Osteocyte (in vitro differentiated cells): ENCODE measurements around the gene RAB35. TPM values are rescaled to one million over a fixed set of nuclear protein-coding genes. Genes with fewer than 3 reads are reported as not detected.

Experiments used
- DNase-seq: peaks from one replicate; pipeline ENCODE4 v3.0.0; 2021; ENCODE audit warnings: mixed read lengths; ENCODE audit not compliant: unreplicated experiment; ENCODE audit errors: extremely low spot score
- H3K27ac Mint-ChIP-seq: one replicate; pipeline ENCODE4 v1.8.0; 2021; ENCODE audit warnings: mild to moderate bottlenecking, mixed read lengths; ENCODE audit not compliant: unreplicated experiment
- H3K27me3 Mint-ChIP-seq: one replicate; pipeline ENCODE4 v1.8.0; 2021; ENCODE audit warnings: mixed read lengths; ENCODE audit not compliant: unreplicated experiment
- H3K36me3 Mint-ChIP-seq: one replicate; pipeline ENCODE4 v1.8.0; 2021; ENCODE audit warnings: mixed read lengths; ENCODE audit not compliant: unreplicated experiment
- H3K4me1 Mint-ChIP-seq: one replicate; pipeline ENCODE4 v1.8.0; 2021; ENCODE audit warnings: mixed read lengths; ENCODE audit not compliant: unreplicated experiment
- H3K4me3 Mint-ChIP-seq: one replicate; pipeline ENCODE4 v1.8.0; 2021; ENCODE audit warnings: mild to moderate bottlenecking, moderate library complexity, mixed read lengths; ENCODE audit not compliant: unreplicated experiment
- H3K9me3 Mint-ChIP-seq: one replicate; pipeline ENCODE4 v1.8.0; 2021; ENCODE audit warnings: mixed read lengths; ENCODE audit not compliant: unreplicated experiment
- CTCF ChIP-seq: fragments of 200-600 bp; sonication (generic); IDR thresholded peaks from 2 replicates; pipeline ENCODE4 v1.5.0; 2021; ENCODE audit warnings: antibody characterized with exemption, mild to moderate bottlenecking, moderate library complexity
- long read RNA-seq: library from polyadenylated mRNA; unstranded; transcript quantifications from one replicate; pipeline ENCODE4 v2.0.0, GENCODE V29; 2021
- total RNA-seq: library from RNA; stranded (reverse); gene quantifications from 2 replicates; pipeline ENCODE4 v1.2.1, GENCODE V29; 2021

Gene RAB35
- total RNA-seq: 47.1 and 55.7 TPM in 2 replicates
- long read RNA-seq, partial matches to known transcripts: 0 of 1 reads
- long read RNA-seq, other reads (novel, unspliced or antisense): 0 of 1 reads

DNA sequence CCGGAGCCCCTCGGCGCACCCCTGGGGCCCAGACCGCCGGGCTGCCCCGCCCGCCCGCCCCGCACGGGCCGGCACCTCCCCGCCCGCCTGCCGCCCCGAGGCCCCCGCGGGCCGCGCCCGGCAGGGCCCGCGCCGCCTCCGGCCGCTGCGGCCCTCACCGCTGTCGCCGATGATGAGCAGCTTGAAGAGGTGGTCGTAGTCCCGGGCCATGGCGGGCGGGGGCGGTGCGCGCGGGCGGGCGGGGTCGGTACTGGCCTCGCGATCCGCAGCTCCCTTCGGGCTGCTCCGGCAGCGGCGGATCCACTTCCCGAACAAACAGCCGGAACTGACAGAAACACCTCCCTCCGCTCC lies at the start of gene RAB35:
Gene RAB35, minus strand, starts transcription at position 313 of the 351 bp plus-strand sequence. Its CDS starts 103 bp downstream, at position 210.
- TF ChIP-seq CTCF: no peak
- peaks cover 55% of the 10 kb centered on the region for H3K4me1 Mint-ChIP-seq
- peaks cover 3% of the 10 kb centered on the region for H3K36me3 Mint-ChIP-seq
- H3K27me3 Mint-ChIP-seq: no peaks in the 10 kb centered on the region
- H3K27ac Mint-ChIP-seq: peak within 1 kb of the TSS; percentile 96
- no peak for DNase-seq
- no peaks in the 10 kb centered on the region for H3K9me3 Mint-ChIP-seq
- peak within 1 kb of the TSS; percentile 97 for H3K4me3 Mint-ChIP-seq

- Mint-ChIP-seq H3K36me3 (peaks cover 36% of the 10 kb centered on the region), H3K4me1 (no peaks in the 10 kb centered on the region), H3K9me3 (no peaks in the 10 kb centered on the region), H3K27me3 (no peaks in the 10 kb centered on the region), H3K27ac (no peak overlapping the region), H3K4me3 (no peak overlapping the region)
- TF ChIP-seq CTCF: no peak
- DNase-seq: no peak
Observed at GRCh38 chr12:120164293-120164692, 47.7 kb upstream of the RAB35 start.

GRCh38 chr12:120162763-120163162 lies 46.2 kb upstream of the RAB35 start:
- H3K27ac Mint-ChIP-seq: no peak overlapping the region
- no peaks in the 10 kb centered on the region for H3K27me3 Mint-ChIP-seq
- DNase-seq: no peak
- H3K4me3 Mint-ChIP-seq: no peak overlapping the region
- no peaks in the 10 kb centered on the region for H3K4me1 Mint-ChIP-seq
- H3K36me3 Mint-ChIP-seq: peaks cover 38% of the 10 kb centered on the region
- TF ChIP-seq CTCF: no peak
- H3K9me3 Mint-ChIP-seq: no peaks in the 10 kb centered on the region

- no peaks in the 10 kb centered on the region for H3K27me3 Mint-ChIP-seq
- no peak overlapping the region for H3K4me3 Mint-ChIP-seq
- no peak for DNase-seq
- H3K36me3 Mint-ChIP-seq: peaks cover 45% of the 10 kb centered on the region
- no peak overlapping the region for H3K27ac Mint-ChIP-seq
- H3K4me1 Mint-ChIP-seq: no peaks in the 10 kb centered on the region
- no peak for TF ChIP-seq CTCF
- no peaks in the 10 kb centered on the region for H3K9me3 Mint-ChIP-seq
Observed at GRCh38 chr12:120161852-120162251, 45.3 kb upstream of the RAB35 start.

DNA sequence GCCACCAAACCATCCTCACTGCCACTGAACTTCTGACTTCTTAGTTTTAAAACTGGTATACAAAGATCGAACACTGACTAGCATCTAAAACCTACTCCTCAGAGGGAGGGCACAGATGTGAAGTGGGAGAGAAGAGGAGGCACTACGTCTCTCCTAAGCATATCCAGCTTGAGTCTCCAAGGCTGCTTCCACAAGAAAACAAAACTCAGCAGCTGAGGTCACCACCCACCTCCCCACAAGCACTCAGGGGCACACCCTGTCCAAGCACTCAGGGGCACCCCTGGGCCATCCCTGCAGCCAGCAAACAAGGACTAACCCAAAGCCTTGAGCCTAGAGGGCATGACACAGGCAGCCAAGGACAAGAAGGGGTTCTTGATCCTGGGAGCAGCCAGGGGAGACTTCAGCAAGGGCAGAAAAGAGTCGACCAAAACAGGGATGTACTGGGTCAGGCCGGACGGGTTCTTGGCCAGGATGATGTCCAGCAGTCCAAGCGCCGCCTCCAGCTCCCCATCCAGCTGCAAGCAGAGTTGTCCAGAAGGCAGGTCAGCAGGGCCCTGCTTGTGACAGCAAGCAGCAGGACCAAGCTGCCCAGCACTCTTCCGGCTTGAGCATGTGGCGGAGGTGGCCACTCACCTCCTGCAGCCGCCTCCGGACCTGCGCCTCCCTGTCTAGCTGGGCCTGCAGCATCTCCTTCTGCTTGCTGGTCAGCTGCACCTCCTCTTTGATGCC lies 43.1 kb upstream of the RAB35 start:
- Mint-ChIP-seq H3K9me3 (no peaks in the 10 kb centered on the region), H3K4me1 (no peaks in the 10 kb centered on the region), H3K36me3 (peaks cover 59% of the 10 kb centered on the region), H3K27ac (no peak overlapping the region), H3K4me3 (no peak overlapping the region), H3K27me3 (no peaks in the 10 kb centered on the region)
- TF ChIP-seq CTCF: no peak
- DNase-seq: no peak
